Renal cortex interstitium (tissue), 11 donors: Measurements from ENCODE around the gene SPATA13. TPM values are rescaled to one million over a fixed set of nuclear protein-coding genes. Genes with fewer than 3 reads are reported as not detected.

Experiments used
- DNase-seq, 11 donors: peaks; one replicate each; pipeline ENCODE4 v3.0.0-alpha.2; 2013; ENCODE audit warnings: low read depth in 9 of 11, low spot score in 4 of 11; ENCODE audit errors: extremely low read depth in 1 of 11
- polyA plus RNA-seq, 3 donors: library from polyadenylated mRNA; unstranded; fragments of 120-200 nt; gene quantifications; one replicate each; pipeline ENCODE4 v1.2.1, GENCODE V29; 2013; ENCODE audit not compliant: insufficient read length in 3 of 3

Gene SPATA13
- polyA plus RNA-seq, 3 donors: 46.0 to 59.7 (median 54.6) TPM

DNA sequence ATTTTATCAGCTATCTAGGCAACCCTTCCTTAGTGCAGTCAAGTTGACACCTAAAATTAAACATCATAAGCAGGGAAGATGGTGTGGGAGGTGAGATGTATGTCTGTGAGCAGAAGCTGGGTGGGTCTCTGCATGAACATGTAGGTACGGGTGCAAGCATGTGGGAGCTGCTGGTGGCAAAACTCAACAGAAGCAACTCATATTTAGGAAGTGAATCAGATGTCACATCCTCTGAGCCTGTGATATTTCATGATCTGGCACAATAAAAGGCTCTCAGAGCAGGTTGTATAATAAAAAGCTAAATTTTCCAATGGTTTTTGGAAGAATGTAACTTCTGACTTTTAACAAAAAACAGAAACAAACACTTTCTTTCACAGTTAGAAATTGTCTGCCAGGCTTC lies 193.2 kb downstream of the SPATA13 start:
- DNase-seq: no peak

DNA sequence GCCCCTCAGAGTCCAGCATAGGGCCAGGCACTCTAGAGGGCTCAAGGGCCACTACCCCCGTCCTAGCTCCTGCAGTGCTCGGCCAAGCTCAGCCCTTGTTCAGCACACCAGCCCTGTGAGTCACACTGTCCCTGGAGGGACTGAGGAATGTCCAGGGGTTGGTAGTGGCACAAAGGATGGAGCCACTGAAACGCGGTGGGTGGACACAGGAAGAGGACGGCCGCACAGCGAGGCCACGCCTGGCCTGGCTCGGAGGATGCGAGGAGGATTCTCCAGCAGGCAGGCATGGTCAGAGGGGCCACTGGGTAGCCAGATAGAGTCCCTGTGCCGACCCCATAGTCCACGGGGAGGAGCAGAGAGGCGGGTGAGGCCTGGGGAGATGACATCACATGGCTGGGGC lies 194.6 kb downstream of the SPATA13 start:
- no peak for DNase-seq

DNA sequence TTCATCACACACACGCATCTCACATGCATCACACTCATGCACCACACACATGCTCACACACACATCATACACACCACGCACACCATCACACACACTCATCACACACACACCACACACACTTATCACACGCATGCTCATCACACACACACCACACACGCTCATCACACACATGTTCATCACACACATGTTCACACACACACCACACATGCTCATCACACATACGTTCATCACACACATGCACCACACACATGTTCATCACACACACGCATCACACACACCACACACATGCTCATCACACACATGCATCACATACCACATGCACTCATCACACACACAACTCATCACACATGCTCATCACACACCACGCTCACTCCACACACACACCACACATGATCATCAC lies 195.8 kb downstream of the SPATA13 start:
- DNase-seq: no peak

Other genes starting within 250 kb of the SPATA13 start
- under 1 TPM; 0.17 to 0.59 (median 0.30) TPM for gene C1QTNF9, start 148.9 kb downstream of the SPATA13 start, polyA plus RNA-seq